Uterus (tissue), 2 donors: Measurements from ENCODE around the gene COL1A1.

Experiments used
- CTCF ChIP-seq, 4 experiments: fragments of 200-600 bp in 2 of 4; fragments of 450-650 bp in 2 of 4; sonication (generic) in 2 of 4; IDR thresholded peaks; one replicate each; pipeline ENCODE4 v1.5.1; 2016 to 2019; ENCODE audit warnings: antibody characterized with exemption in 4 of 4, mild to moderate bottlenecking in 2 of 4, moderate library complexity in 1 of 4
- POLR2A ChIP-seq, 2 donors: fragments of 450-650 bp; IDR thresholded peaks; one replicate each; pipeline ENCODE4 v1.6.1; 2016; ENCODE audit warnings: antibody characterized with exemption in 2 of 2, mild to moderate bottlenecking in 1 of 2, moderate library complexity in 1 of 2

GRCh38 chr17:50144355-50144754 is 57.1 kb downstream of the COL1A1 start:
- TF ChIP-seq CTCF (IDR thresholded peaks at IDR 0.05) (no peak), POLR2A (IDR thresholded peaks at IDR 0.05) (no peak)
